ENCODE data around the gene PSTPIP2. TPM values are rescaled to one million over a fixed set of nuclear protein-coding genes. Genes with fewer than 3 reads are reported as not detected.

Gene PSTPIP2
- polyA plus RNA-seq, 12 donors = 2.0 to 10.0 (median 2.3) TPM; not detected in 2

DNA sequence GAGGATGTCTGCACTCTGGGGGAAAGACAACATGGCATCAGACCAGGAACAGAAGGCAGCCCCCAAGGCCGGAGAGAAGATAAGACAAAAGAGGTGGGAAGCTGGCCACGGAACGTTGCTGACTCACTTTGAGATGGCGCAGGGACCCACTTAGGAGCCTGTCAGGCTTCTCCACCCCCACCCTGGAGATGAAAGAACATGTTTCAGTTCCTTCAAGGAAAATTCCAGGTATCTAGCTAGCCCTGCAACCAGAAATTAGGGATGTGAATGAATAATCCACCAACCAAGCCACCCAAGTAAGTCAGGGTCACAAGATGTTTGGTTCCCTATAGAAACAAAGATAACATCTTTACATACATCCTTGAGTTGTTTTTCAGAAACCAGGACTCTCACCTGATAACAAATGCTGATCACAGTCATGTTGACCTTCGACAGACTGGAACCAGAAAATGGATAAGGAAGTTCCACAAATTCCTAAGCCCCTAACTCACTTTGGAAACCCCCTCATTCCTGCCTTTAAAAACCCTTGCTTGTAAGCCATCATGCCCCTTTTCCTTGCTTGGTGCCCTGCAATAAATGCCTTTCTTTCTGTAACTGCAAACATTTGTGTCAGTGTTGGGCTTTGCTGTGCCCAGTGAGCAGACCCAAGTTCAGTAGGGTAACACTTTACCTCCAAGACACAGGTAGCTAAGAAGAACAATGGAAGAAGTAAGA, 31.9 kb downstream of the PSTPIP2 start:
- DNase-seq = no peak

DNA sequence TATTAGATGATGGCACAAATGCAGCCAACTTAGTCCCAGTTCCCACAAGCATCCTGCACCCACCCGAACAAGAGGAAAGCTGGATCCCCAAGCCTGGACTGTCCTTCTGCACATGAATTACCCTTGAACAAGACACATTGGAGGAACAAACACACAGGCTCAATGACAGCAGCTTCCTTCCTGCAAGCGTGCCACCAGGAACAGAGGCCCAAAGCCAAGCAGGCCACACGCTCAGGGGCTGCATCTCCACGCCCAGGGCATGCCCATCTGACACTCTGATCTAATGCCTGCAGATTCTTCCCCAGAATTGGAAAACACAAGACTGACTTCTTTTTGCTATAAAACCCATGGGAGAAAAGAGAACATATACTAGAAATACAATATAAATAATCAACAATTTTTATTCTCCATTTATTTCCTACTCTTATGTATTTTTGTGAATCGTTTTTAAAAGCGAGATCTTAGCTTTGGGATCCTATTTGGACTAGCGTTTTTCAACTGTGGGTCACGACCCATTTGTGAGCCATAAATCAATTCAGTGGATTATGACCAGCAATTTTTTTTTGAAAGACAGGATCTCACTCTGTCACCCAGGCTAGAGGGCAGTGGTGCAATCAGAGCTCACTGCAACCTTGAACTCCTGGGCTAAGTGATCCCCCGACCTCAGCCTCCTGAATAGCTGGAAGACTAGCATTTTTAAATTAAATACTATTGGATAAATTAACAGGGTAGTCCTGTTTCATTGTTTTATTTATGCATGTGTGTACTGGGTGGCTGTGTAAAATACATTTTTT, 34.4 kb downstream of the PSTPIP2 start:
- no peak for DNase-seq

DNA sequence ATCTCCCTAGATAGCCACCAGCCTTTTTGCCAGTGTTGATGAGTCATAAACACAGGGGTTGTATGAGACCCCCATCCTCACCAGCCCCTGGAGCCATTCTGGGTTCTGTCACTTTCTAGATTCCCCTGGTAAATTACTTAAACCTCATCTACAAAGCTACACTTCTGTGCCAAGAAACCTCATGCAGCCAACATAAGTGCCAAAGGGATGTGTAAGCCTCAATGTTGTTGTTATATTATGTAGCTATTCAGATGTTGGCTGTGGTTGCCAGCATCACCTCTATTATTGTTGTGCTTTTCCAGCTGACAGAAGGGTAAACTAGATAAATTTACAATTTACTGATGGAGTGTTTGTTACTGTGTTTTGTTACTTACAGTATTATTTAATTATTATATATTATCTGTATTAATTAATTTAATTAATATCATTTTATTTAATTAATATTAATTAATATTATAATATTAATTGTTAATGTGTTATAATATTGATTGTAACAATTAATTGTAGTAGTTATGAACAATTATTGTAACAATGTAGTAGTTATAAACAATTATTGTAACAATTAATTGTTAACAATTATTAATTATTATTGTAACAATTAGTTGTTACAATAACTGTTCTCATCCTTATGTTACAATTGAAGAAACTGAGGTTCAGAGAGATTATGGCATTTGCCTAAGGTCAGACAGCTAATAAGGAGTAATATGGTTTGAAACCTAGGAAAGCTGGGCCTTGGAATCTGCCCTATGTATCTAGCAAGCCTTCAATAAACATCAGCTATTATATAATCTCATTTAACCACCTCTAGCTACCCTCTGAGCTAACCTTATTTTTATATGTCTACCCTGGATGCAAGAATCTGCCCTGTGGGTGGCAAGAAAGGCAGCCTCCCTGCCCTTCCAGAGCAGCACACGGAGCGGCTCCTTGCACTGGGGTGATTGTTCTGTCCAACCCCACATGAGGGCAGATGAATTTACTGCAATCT, 36.1 kb downstream of the PSTPIP2 start:
- DNase-seq = no peak

DNA sequence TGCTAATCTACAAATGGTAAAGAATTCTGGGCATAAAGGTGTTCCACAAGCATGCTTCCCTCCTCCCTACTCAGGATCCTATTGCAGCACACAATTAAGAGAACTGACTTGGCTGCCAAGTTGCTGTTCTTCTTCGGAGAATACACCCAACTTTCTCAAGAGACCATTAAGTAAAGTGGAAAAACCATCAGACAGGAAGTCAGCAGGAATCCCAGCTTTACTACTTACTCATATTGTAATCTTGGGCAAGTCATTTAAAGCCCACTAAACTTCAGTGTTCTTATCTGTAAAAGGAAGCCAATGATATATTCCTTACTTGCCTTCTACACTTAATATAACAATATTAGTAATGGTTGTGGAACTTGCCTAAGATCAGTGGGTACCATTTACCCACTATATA, 37.8 kb downstream of the PSTPIP2 start:
- no peak for DNase-seq

DNA sequence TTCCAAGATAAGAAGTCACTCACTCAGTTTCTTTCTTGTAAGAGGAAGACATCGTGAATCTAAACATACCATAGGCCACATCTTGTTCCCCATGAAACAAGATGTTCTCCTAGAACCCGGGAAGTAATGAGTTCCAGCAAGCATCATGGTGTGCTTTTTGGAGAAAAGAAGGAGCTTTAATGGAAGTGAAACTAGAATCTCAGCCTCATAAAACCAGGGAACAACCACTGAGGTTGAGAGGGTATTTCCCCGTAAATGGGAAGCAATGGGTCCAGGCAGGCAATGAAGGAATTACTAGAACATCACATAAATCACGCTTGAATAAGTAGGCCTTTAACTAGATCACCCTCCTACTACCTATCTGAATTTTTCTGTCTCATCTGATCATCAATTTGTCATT, 40.3 kb downstream of the PSTPIP2 start:
- DNase-seq = no peak

DNA sequence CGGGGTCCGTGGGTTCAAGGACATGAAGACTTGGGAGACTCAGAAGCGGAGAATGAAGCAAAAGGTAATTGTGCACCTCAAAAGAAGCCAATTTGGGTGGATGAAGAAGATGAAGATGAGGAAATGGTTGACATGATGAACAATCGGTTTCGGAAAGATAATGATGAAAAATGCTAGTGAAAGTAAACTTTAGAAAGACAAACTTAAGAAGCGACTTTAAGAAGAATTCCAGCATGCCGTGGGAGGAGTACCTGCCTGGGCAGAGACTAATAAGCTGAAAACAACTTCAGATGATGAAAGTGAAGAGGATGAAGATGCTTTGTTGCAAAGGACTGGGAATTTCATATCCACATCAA, 43.5 kb downstream of the PSTPIP2 start:
- DNase-seq = no peak

DNA sequence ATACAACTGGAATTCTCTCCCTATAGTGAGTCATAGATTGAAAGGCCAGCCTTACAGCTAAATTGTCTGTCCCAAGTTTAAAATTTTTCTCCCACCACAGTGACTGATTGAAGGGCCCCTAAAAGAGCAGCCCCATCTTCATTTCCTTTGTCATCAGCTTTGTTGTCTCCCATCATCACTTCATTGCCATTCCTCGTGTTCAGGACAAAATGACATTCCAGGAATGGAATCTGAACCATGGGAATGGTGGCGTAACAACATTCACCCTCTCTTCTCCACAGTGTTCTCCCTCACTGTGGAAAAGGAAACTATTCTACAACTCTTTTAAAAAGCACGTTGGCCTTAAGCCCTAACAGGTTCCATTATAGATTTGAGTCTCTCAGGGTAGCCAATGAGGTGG, 52.1 kb downstream of the PSTPIP2 start:
- DNase-seq = no peak

DNA sequence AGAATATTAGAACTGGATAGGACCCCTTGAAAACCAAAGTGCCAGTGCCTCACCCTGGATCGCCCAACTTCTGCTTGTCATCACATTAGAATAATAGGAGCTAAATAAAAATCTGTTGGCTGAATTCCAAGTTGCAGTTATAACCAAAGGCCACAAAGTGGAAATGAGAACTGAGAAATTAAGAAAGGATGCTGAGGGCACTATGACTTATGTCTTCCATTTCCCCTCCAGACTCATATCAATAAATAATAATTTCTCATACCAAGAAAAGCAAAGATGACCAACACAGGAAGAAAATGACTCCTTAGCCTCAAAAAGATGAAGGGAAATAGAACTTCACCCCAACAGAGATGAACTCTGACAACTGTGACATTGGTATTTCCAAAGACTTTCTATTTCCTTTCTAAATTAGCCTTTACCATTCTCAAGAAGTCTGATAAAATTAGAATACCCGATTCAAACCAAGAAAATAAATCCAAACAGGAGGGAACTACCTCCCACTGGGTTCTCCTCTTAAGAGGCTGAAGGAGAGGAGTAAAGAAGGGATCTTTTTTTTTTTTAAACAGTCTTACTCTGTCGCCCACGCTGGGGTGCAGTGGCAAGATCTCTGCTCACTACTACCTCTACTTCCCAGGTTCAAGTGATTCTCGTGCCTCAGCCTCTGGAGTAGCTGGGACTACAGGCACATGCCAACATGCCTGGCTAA, 58.4 kb downstream of the PSTPIP2 start:
- DNase-seq = no peak

DNA sequence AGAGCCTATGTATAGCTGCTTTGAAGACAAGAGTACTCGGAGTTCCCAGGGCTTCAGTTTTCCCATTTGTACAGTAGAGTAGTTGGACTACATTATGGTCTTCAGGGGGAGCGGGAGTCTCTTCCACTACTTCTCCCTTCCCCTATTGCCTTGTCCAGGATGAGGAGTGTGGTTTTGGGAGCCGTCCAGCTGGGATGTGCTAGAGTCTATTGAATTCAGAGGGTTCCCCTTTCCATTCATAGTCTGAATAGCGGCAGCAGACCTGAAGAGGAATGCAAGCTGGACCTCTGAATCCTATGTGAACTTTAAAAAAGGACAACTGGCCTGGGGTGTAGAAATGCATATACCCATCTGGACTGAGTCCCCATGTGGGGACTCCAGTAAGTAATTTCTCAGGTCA, 61.4 kb downstream of the PSTPIP2 start:
- DNase-seq = no peak

DNA sequence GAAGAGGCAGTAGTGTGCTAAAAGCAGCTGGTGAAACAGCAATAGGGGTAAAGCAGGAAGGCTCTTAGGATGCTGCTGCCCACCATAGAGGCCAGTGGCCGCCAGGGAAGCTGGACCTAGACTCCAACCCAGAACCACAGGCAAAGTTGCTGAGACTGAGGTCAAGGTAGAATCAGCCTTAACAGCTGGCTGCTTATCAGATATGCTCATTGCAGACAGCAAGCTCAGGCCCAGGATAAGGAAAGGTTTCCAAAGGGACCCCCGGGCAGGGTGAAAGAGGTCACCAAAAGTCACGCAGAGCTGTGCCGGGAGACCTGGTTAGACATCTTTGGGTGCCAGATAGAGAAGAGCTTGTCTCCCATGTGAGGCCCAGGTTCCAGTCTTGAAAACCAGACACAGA, 62.0 kb downstream of the PSTPIP2 start:
- DNase-seq = no peak

DNA sequence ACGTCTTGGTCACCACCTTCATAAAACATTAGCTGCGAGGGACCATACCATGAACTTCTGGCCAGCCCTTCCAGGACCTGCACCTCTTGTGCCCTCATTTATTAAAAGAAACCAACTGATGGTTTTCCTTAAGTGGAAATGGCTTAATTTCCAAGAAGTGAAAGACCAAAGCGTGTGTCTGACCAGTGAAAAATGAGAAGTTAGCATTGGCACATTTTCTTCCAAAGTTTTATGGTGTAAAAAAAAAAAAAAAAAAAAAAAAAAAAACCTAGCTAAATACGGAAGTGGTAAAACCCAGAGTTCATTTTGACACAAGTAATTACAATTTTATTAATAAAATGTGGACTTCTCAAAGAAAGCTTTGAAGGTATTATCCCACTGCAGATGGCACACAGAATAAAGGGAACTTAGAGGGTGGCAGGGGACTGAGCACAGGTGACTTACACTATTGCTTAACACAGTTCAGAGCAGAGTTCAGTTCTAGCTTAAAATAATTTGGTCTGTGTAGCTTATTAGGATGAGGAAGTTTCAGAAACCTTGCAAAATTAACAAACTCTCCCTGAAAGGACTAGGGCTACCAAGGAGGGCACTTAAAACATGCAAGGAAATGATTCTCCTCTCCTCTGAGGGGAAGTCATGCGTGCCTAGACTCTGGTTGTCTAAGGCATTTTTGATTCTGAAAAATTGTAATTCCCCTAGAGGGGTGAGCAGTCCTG, 62.8 kb downstream of the PSTPIP2 start:
- no peak for DNase-seq

DNA sequence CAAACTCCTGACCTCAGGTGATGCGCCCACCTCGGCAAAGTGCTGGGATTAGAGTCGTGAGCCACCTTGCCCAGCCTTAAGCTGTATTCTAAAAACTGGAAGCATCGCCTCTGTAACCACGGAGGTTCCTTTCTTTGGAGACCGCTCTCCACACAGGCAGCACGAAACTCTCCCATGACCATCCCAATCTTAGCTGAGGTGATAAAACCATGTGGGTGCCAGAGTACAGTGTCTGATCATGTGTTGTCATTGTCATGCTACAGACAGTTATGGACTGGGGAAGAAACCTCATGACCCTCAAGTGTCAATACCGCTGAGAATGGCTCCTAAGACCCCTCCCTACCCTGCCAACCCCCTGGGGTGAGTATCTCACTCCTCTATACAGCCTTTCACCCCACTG, 63.5 kb downstream of the PSTPIP2 start:
- no peak for DNase-seq

DNA sequence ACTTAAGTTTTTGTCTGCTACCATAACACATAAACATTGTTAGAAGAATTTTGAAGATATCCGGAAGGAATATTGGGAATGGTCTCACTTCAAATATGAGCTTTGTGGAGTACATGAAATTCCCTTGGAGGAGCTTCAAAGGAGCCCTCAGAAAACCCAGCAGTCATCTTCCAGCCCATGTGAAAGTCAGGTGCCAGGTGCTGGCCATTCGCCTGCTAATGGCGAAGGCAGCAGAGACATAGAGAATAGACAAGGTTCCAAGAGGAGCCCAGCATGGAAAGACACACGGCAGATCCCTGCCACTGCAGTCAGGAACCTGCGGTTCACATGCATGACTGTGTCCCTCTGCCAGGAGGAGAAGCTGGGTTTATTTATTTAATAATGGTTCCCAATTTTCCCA, 64.9 kb downstream of the PSTPIP2 start:
- DNase-seq = no peak

DNA sequence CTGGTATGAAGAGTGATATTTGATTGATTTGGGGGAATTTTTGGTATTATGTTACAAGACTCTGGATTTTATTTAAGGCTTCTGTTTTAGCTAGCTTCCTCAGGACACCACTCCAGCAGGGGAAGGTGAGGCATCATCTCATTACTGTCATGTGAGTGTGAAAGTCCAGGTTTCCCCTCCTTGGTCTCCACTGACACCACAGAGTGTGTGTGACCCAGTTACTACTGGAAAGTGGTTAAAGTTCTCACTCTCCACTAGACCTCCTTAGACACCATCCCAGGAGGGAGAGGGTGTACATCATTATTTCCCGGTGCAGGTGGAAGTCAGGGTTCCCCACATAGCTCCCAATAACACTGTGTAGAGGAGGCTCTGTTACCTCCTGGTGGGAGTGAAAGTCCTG, 69.1 kb downstream of the PSTPIP2 start:
- DNase-seq = no peak

DNA sequence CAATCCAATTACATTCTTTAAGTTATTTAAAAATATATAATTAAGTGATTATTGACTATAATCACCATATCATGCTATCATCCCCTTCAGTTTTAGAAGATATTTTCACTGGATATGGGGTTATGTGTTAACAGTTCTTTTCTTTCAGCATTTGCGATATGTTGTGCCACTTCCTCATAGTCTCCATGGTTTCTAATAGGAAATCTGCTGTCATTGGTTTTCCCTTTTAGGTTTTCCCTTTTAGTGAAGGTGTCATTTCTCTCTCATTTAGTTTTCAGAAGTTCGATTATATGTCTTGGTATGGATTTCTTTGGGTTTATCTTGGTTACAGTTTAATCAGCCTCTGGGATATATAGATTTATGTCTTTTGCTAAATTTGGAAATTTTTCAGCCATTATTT, 70.2 kb downstream of the PSTPIP2 start:
- DNase-seq = no peak

DNA sequence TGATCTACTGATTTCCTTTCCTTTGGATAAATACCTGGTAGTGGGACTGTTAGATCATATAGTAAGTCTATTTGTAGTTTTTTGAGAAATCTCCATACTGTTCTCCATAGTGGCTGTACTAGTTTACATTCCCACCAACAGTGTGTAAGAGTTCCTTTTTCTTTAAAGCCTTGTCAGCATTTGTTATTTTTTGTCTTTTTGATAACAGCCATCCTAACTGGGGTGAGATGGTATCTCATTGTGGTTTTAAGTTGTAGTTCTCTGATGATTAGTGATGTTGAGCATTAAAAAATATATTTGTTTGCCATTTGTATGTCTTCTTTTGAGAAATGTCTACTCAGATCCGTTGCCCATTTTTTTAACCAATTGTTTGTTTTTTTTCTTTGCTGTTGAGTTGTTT, 71.0 kb downstream of the PSTPIP2 start:
- DNase-seq = no peak

DNA sequence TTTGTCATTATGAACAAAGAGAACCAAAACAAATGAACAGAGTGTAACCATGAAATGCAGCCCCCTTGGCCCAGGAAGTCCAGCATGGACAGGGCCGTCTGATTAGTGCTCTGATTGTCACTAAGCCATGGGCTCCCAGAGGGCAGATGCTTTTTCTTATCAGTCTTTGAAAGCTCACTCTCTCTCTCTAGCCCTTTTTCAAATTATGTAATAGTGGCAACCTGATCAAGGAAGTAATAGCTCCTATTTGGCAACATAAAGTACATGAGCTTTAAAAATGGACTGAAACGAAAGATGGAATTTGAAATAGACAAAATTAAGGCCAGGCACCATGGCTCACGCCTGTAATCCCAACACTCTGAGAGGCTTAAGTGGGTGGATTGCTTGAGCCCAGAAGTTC, 72.5 kb downstream of the PSTPIP2 start:
- no peak for DNase-seq

DNA sequence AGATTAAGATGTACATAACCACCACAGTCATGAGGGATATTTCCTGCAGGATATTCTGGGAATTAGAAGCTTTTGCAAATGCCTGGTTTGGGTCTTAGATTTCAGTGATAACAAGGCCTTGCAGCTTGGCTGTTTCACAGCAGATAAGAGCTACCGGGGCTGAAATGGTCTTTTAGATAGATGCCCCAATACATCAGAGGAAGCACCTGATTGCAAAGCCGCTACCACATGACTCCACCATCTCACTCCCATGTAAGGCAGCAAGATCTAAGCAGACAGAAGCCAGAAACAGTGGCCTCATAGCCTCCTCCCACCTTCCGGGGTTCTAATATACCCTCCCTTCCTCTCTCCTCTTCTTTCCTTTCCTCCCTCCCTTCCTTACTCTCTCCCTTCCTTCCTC, 73.8 kb downstream of the PSTPIP2 start:
- no peak for DNase-seq

DNA sequence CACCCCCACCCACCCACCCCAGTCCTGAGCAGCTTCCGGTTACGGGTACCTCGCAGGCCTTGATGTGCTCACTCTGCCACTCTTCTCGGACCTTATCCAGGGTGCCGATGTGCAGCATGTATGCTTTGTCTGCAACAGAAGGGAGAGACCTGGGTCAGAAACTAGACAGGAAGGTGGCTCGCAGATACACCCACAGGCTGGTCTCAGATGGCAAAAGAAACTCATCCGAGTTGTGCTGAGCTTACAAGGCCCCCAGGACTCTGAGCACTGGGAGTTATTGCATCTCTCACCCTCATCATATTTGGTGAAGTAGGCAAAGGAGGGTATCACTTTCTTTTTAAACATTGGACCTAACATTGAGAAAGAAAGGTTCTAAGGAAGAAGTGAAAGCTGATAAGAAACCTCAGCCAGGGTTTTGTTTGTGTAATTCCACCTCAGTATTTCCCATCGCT, 74.3 kb downstream of the PSTPIP2 start:
- no peak for DNase-seq

DNA sequence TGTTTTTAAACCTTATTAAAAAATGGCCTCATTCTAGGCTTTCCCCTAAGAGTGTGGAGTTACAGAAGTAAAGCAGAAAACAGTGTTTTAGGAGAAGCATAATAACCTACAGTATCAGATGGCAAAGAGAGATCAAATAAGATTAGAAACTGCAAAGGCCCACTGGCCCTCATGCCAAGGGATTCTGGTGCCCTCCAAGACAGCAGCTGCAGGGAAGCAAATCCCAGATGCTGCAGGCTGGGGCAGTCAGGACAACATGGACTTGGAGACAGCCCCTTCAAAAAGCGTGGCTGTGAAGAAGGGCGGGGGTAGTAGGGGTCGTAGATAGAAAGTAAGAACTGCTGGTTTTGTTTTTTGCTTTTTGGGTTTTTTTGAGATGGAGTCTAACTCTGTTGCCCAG, 76.6 kb downstream of the PSTPIP2 start:
- no peak for DNase-seq

DNA sequence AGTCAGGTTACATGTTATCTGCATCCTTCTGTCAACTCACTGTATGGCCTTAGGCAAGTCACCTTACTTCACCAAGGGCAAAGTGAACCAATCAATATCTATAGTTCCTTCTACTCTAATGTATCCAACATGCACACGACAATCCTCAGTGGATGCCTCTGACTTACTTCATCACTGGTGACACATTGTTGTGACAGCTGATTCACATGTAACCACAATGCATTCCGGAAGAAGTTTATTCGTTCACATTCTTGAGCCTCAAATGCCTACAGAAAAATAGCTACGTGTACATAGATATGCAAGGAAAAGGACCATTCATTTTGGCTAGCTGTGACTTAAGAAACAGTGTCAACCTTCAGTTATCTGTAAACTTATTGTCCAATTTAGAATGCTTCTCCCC, 78.6 kb downstream of the PSTPIP2 start:
- DNase-seq = no peak

All from muscle of arm (tissue), 12 donors.